H1 (cell line): Measurements from ENCODE around the gene FBXO39. TPM values are rescaled to one million over a fixed set of nuclear protein-coding genes. Genes with fewer than 3 reads are reported as not detected.

Experiments used
- CTCF ChIA-PET: fragments of 300-600 bp; sonication (Branson Sonifier 250); formaldehyde crosslinking; loops from one replicate; lab custom pipeline; 2021; ENCODE audit not compliant: partially characterized antibody; lab: Charles Lee
- POLR2A ChIA-PET: fragments of 300-600 bp; sonication (Branson Sonifier 250); formaldehyde crosslinking; loops from one replicate; lab custom pipeline; 2021; ENCODE audit warnings: inconsistent platforms; ENCODE audit not compliant: partially characterized antibody; lab: Charles Lee
- DNase-seq, 2 experiments: peaks; one replicate each; pipeline versions ENCODE4 v3.0.0 to v3.0.0-alpha.2; 2010 to 2022; ENCODE audit warnings: low spot score in 2 of 2, low read depth in 1 of 2, mixed read lengths in 1 of 2
- FAIRE-seq: peaks from 2 replicates; lab custom pipeline; 2011; peaks lifted over from hg19 to GRCh38; lab: Jason Lieb, UNC
- H2AFZ ChIP-seq: 2 replicates; pipeline ENCODE4 v1.8.1; 2012; ENCODE audit warnings: low read length, inconsistent platforms
- H2AK5ac ChIP-seq: 2 replicates; pipeline ENCODE4 v1.6.1; 2013; ENCODE audit warnings: low read depth, low read length
- H2BK120ac ChIP-seq: replicated peaks from 2 replicates; pipeline ENCODE3; 2013; ENCODE audit warnings: low read depth, low read length, inconsistent platforms
- H2BK12ac ChIP-seq: 2 replicates; pipeline ENCODE4 v1.6.1; 2013; ENCODE audit warnings: low read depth, low read length
- H2BK15ac ChIP-seq: 2 replicates; pipeline ENCODE4 v1.6.1; 2013; ENCODE audit warnings: low read length
- H2BK20ac ChIP-seq: 2 replicates; pipeline ENCODE4 v1.6.1; 2013; ENCODE audit warnings: low read length
- H2BK5ac ChIP-seq: 2 replicates; pipeline ENCODE4 v1.6.1; 2013; ENCODE audit warnings: low read depth, low read length
- H3K14ac ChIP-seq: 2 replicates; pipeline ENCODE4 v1.6.1; 2013; ENCODE audit warnings: inconsistent platforms; ENCODE audit not compliant: insufficient read length
- H3K18ac ChIP-seq: 2 replicates; pipeline ENCODE4 v1.6.1; 2013; ENCODE audit warnings: low read length; ENCODE audit errors: extremely low read depth
- H3K23ac ChIP-seq: 2 replicates; pipeline ENCODE4 v1.6.1; 2013; ENCODE audit warnings: inconsistent platforms; ENCODE audit not compliant: insufficient read length
- H3K23me2 ChIP-seq: 2 replicates; pipeline ENCODE4 v1.6.1; 2013; ENCODE audit warnings: low read depth, low read length
- H3K27ac ChIP-seq: 2 replicates; pipeline ENCODE4 v1.6.1; 2011; ENCODE audit warnings: low read depth, low read length, inconsistent platforms
- H3K27me3 ChIP-seq, 4 experiments: replicated peaks in 1 of 4; 1 replicate in 1 of 4; 2 replicates in 3 of 4; pipeline versions ENCODE4 v1.6.1 to v1.8.1; 2011 to 2013; ENCODE audit warnings: low read length in 3 of 4, mild to moderate bottlenecking in 3 of 4, inconsistent platforms in 2 of 4, mixed read lengths in 2 of 4, moderate library complexity in 1 of 4; ENCODE audit not compliant: control insufficient read depth in 3 of 4, insufficient read depth in 3 of 4; ENCODE audit errors: extremely low read depth in 1 of 4
- H3K36me3 ChIP-seq, 4 experiments: 2 replicates each; pipeline versions ENCODE4 v1.6.1 to v1.8.1; 2011 to 2013; ENCODE audit warnings: mild to moderate bottlenecking in 4 of 4, low read length in 3 of 4, moderate library complexity in 2 of 4, control low read depth in 1 of 4, inconsistent platforms in 1 of 4; ENCODE audit not compliant: insufficient read depth in 4 of 4, control insufficient read depth in 2 of 4
- H3K4ac ChIP-seq: replicated peaks from 2 replicates; pipeline ENCODE3; 2013; ENCODE audit warnings: low read length, low read depth, mixed read lengths, inconsistent platforms; ENCODE audit not compliant: insufficient read length
- H3K4me1 ChIP-seq, 4 experiments: replicated peaks in 1 of 4; 1 replicate in 1 of 4; 2 replicates in 3 of 4; pipeline versions ENCODE4 v1.6.1 to v1.8.1; 2011 to 2013; ENCODE audit warnings: low read length in 3 of 4, inconsistent platforms in 2 of 4, mixed read lengths in 1 of 4; ENCODE audit not compliant: insufficient read depth in 4 of 4, control insufficient read depth in 3 of 4
- H3K4me2 ChIP-seq, 2 experiments: 2 replicates each; pipeline versions ENCODE4 v1.6.1 to v1.8.1; 2011 to 2013; ENCODE audit warnings: low read depth in 2 of 2, low read length in 2 of 2, control low read depth in 1 of 2, inconsistent platforms in 1 of 2, mild to moderate bottlenecking in 1 of 2; ENCODE audit not compliant: insufficient read depth in 1 of 2
- H3K4me3 ChIP-seq, 4 experiments: fragments of 200-600, 300-600 bp in 1 of 4; sonication (generic), shearing (Covaris generic), sonication (Bioruptor Twin) in 1 of 4; 2 replicates each; pipeline versions ENCODE4 v1.5.1 to v1.8.1; 2011 to 2016; ENCODE audit warnings: low read length in 4 of 4, low read depth in 3 of 4, control low read depth in 2 of 4, inconsistent platforms in 2 of 4, mild to moderate bottlenecking in 2 of 4, mixed read lengths in 1 of 4, moderate library complexity in 1 of 4; ENCODE audit not compliant: insufficient read depth in 2 of 4; ENCODE audit errors: extremely low read depth in 1 of 4
- H3K56ac ChIP-seq: replicated peaks from 2 replicates; pipeline ENCODE3; 2013; ENCODE audit warnings: low read depth, mild to moderate bottlenecking, mixed read lengths, low read length, inconsistent platforms; ENCODE audit not compliant: insufficient read length
- H3K79me1 ChIP-seq: 2 replicates; pipeline ENCODE4 v1.6.1; 2013; ENCODE audit warnings: low read depth, low read length, control low read depth
- H3K79me2 ChIP-seq, 2 experiments: 2 replicates each; pipeline versions ENCODE4 v1.6.1 to v1.8.1; 2012 to 2013; ENCODE audit warnings: low read length in 2 of 2, mild to moderate bottlenecking in 2 of 2, inconsistent platforms in 1 of 2; ENCODE audit not compliant: insufficient read depth in 2 of 2, control insufficient read depth in 1 of 2
- H3K9ac ChIP-seq, 4 experiments: replicated peaks in 1 of 4; 1 replicate in 1 of 4; 2 replicates in 3 of 4; pipeline versions ENCODE4 v1.6.1 to v1.8.1; 2011 to 2013; ENCODE audit warnings: low read depth in 3 of 4, low read length in 3 of 4, control low read depth in 2 of 4, mild to moderate bottlenecking in 2 of 4, moderate library complexity in 2 of 4, inconsistent platforms in 1 of 4; ENCODE audit errors: extremely low read depth in 1 of 4
- H3K9me3 ChIP-seq, 2 experiments: 2 replicates each; pipeline versions ENCODE4 v1.6.1 to v1.8.1; 2012 to 2013; ENCODE audit warnings: mild to moderate bottlenecking in 2 of 2, moderate library complexity in 2 of 2, control low read depth in 1 of 2, inconsistent platforms in 1 of 2, low read depth in 1 of 2, low read length in 1 of 2, mixed read lengths in 1 of 2; ENCODE audit not compliant: insufficient read depth in 2 of 2
- H4K20me1 ChIP-seq, 2 experiments: replicated peaks in 1 of 2; 2 replicates each; pipeline versions ENCODE3 to v1.8.1; 2011 to 2013; ENCODE audit warnings: inconsistent platforms in 2 of 2, low read length in 2 of 2, mild to moderate bottlenecking in 1 of 2; ENCODE audit not compliant: insufficient read depth in 2 of 2, control insufficient read depth in 1 of 2
- H4K5ac ChIP-seq: 2 replicates; pipeline ENCODE4 v1.6.1; 2013; ENCODE audit warnings: low read length, low read depth, mixed read lengths, inconsistent platforms; ENCODE audit not compliant: insufficient read length
- H4K8ac ChIP-seq: 2 replicates; pipeline ENCODE4 v1.8.0; 2013; ENCODE audit warnings: mild to moderate bottlenecking, moderate library complexity, low read length, inconsistent platforms; ENCODE audit not compliant: insufficient read depth; ENCODE audit errors: extremely low read depth
- H4K91ac ChIP-seq: replicated peaks from 2 replicates; pipeline ENCODE3; 2013; ENCODE audit warnings: low read length, mixed read lengths, inconsistent platforms; ENCODE audit not compliant: insufficient read length
- ASH2L ChIP-seq: fragments of 200-600, 300-600 bp; sonication (generic); IDR thresholded peaks from one replicate; pipeline ENCODE4 v1.7.1; 2017; ENCODE audit warnings: low read length
- CBX5 ChIP-seq: fragments of 300-800, 300-1000 bp; sonication (generic); IDR thresholded peaks from 2 replicates; pipeline ENCODE4 v1.7.1; 2016; ENCODE audit warnings: antibody characterized with exemption, low read length, low read depth
- EP300 ChIP-seq, 2 experiments: IDR thresholded peaks; 1 replicate in 1 of 2; 2 replicates in 1 of 2; pipeline ENCODE4 v1.6.1; 2011 to 2012; ENCODE audit warnings: low read depth in 2 of 2, low read length in 2 of 2, mild to moderate bottlenecking in 2 of 2, borderline replicate concordance in 1 of 2, inconsistent platforms in 1 of 2, moderate library complexity in 1 of 2
- MAFK ChIP-seq: IDR thresholded peaks from 2 replicates; pipeline ENCODE4 v1.6.1; 2012; ENCODE audit warnings: low read depth, mild to moderate bottlenecking, improper control_type of control experiment, low read length
- WGBS, 2 experiments: shearing (Covaris generic) in 1 of 2; methylation state at CpG; one replicate each; pipeline versions ENCODE4 v1.1.6 to v1.1.7; 2013 to 2015; ENCODE audit warnings: low lambda C conversion rate in 2 of 2, mixed read lengths in 2 of 2, inconsistent platforms in 1 of 2, low coverage in 1 of 2, missing lambda C conversion rate in 1 of 2; ENCODE audit not compliant: insufficient replicate concordance in 2 of 2, insufficient coverage in 1 of 2, insufficient read length in 1 of 2; ENCODE audit errors: extremely low coverage in 1 of 2, missing lambda C conversion rate in 1 of 2; 5-methylcytosine and 5-hydroxymethylcytosine counted together
- polyA plus RNA-seq, 7 experiments: library from polyadenylated mRNA; depleted of rRNA in 3 of 7; stranded (reverse) in 5 of 7; unstranded in 2 of 7; fragments of >200 nt in 5 of 7; fragments of 200-250 nt in 2 of 7; gene quantifications; 1 replicate in 5 of 7; 2 replicates in 1 of 7; 4 replicates in 1 of 7; pipeline versions ENCODE4 v1.2.1 to v1.2.3, GENCODE V29; 2011 to 2013; ENCODE audit warnings: missing spikeins in 2 of 7, mixed read lengths in 2 of 7
- total RNA-seq: library from RNA; stranded (reverse); fragmentation: NEBNext Ultra II Directional; extraction: Animal tissue kit (Norgen Biotek cat#: 25700); gene quantifications from 2 replicates; pipeline ENCODE4 v1.2.1, GENCODE V29; 2021
- TF ChIP-seq, protein P1 (sequence below): IDR thresholded peaks from 2 replicates; pipeline ENCODE4 v1.6.1; 2012; ENCODE audit warnings: low read length, inconsistent platforms

The FBXO39 gene
- total and polyA plus RNA-seq, 2 of the 8 experiments (the other 6 are each of a cell fraction or from before 2014, with no cell fraction given): 0.12 to 0.22 TPM

DNA sequence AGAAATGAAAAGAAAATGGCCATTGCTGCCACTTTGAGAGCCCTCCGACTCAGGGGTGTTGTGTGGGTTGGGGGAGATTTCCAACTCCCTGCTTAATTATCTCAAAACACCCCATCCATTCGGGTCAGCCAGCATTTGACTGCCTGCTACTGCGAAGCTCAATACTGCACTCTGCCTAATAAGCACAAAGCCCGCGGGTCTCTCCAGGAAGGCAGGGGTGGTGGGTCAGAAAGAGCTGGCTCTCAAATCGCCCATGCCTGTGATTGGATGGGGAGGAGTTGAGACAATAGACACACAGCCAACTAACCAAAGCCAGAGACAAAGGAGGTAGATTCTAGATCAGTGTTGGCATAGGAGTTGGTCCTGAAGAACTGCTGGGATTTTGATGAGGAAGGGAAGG lies 22.5 kb upstream of the FBXO39 start:
- Histone ChIP-seq H2BK20ac (no peak overlapping the region), H3K18ac (no peak overlapping the region), H3K9ac (no peak overlapping the region; a peak in 1 of 7 replicates), H4K5ac (no peak overlapping the region), H3K27me3 (no peaks in the 10 kb centered on the region; a peak in 1 of 7 replicates), H4K8ac (peak overlapping the region; percentile 57; the same call in 1 of the 2 replicates), H3K56ac (no peak overlapping the region), H3K79me1 (no peaks in the 10 kb centered on the region), H2BK120ac (no peak overlapping the region), H2BK5ac (no peak overlapping the region), H3K79me2 (no peaks in the 10 kb centered on the region), H3K4me2 (no peak overlapping the region), H3K23ac (no peak overlapping the region), H3K36me3 (no peaks in the 10 kb centered on the region), H3K4me3 (no peak overlapping the region), H4K91ac (no peak overlapping the region), H2BK15ac (no peak overlapping the region), H3K27ac (no peak overlapping the region), H3K4me1 (peaks cover 0 to 6% (median 3%) of the 10 kb centered on the region in 4 experiments; a peak in 3 of 7 replicates), H3K9me3 (no peaks in the 10 kb centered on the region), H3K14ac (no peak overlapping the region), H3K4ac (no peak overlapping the region), H2BK12ac (no peak overlapping the region), H3K23me2 (peaks cover 1% of the 10 kb centered on the region; the same call in 1 of the 2 replicates), H2AK5ac (no peak overlapping the region), H2AFZ (peak overlapping the region; percentile 73; the same call in 1 of the 2 replicates), H4K20me1 (no peaks in the 10 kb centered on the region)
- POLR2A ChIA-PET: interaction anchor here (0.9 kb wide), 1 partner anchor 19 kb away, joined by 3 read pairs; no protein-coding TSS in a partner anchor
- TF ChIP-seq CBX5: no peak
- TF ChIP-seq MAFK: no peak
- TF ChIP-seq, protein P1, sequence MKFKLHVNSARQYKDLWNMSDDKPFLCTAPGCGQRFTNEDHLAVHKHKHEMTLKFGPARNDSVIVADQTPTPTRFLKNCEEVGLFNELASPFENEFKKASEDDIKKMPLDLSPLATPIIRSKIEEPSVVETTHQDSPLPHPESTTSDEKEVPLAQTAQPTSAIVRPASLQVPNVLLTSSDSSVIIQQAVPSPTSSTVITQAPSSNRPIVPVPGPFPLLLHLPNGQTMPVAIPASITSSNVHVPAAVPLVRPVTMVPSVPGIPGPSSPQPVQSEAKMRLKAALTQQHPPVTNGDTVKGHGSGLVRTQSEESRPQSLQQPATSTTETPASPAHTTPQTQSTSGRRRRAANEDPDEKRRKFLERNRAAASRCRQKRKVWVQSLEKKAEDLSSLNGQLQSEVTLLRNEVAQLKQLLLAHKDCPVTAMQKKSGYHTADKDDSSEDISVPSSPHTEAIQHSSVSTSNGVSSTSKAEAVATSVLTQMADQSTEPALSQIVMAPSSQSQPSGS: no peak
- TF ChIP-seq EP300 (IDR thresholded peaks at IDR 0.05; ENCODE audit: borderline replicate concordance in 1 of 2, low read depth in 2 of 2, low read length in 2 of 2): no peak
- TF ChIP-seq ASH2L: no peak
- CTCF ChIA-PET: interaction anchor here (0.7 to 1.1 kb wide), 2 partner anchors 13 to 83 kb away, joined by 3 read pairs; no protein-coding TSS in a partner anchor
- FAIRE-seq (no peak), DNase-seq (no peak)
- WGBS, 2 experiments: 81% methylated on average over 6 of the region's 6 CpGs; no CpG with 5 or more reads in 1 of the 2 experiments
